ENCODE results near the gene DOCK4. TPM values are rescaled to one million over a fixed set of nuclear protein-coding genes. Genes with fewer than 3 reads are reported as not detected.

DOCK4 gene
- total and polyA plus RNA-seq, 10 of the 15 experiments (the other 5 are each of a cell fraction or from before 2014, with no cell fraction given): 0.03 to 0.73 (median 0.38) TPM

- TF ChIP-seq, protein P1, sequence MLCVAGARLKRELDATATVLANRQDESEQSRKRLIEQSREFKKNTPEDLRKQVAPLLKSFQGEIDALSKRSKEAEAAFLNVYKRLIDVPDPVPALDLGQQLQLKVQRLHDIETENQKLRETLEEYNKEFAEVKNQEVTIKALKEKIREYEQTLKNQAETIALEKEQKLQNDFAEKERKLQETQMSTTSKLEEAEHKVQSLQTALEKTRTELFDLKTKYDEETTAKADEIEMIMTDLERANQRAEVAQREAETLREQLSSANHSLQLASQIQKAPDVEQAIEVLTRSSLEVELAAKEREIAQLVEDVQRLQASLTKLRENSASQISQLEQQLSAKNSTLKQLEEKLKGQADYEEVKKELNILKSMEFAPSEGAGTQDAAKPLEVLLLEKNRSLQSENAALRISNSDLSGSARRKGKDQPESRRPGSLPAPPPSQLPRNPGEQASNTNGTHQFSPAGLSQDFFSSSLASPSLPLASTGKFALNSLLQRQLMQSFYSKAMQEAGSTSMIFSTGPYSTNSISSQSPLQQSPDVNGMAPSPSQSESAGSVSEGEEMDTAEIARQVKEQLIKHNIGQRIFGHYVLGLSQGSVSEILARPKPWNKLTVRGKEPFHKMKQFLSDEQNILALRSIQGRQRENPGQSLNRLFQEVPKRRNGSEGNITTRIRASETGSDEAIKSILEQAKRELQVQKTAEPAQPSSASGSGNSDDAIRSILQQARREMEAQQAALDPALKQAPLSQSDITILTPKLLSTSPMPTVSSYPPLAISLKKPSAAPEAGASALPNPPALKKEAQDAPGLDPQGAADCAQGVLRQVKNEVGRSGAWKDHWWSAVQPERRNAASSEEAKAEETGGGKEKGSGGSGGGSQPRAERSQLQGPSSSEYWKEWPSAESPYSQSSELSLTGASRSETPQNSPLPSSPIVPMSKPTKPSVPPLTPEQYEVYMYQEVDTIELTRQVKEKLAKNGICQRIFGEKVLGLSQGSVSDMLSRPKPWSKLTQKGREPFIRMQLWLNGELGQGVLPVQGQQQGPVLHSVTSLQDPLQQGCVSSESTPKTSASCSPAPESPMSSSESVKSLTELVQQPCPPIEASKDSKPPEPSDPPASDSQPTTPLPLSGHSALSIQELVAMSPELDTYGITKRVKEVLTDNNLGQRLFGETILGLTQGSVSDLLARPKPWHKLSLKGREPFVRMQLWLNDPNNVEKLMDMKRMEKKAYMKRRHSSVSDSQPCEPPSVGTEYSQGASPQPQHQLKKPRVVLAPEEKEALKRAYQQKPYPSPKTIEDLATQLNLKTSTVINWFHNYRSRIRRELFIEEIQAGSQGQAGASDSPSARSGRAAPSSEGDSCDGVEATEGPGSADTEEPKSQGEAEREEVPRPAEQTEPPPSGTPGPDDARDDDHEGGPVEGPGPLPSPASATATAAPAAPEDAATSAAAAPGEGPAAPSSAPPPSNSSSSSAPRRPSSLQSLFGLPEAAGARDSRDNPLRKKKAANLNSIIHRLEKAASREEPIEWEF (IDR thresholded peaks at IDR 0.05; ENCODE audit: insufficient replicate concordance, low read depth, low read length): no peak
Observed at GRCh38 chr7:112091768-112092167, 114.4 kb downstream of the DOCK4 start (continued).

- no peak for ATAC-seq
- no peaks in the 10 kb centered on the region for H3K36me3 ChIP-seq (ENCODE audit: control insufficient read depth in 2 of 2, insufficient read depth in 2 of 2, low read length in 1 of 2)
- intact Hi-C loops (cut with micrococcal nuclease; ENCODE audit: unreplicated experiment) (no loop called here), in situ Hi-C loops (cut with MboI) (no loop called here)
- H4K20me1 ChIP-seq (ENCODE audit: control insufficient read depth, insufficient read depth): no peaks in the 10 kb centered on the region
- FAIRE-seq: no peak
- ChIA-PET CTCF (no interaction called here), RAD21 (ENCODE audit: unreplicated experiment) (no interaction called here), SMC1A (ENCODE audit: uncharacterized antibody, unreplicated experiment) (interaction anchor here (1.2 to 1.4 kb wide), 2 partner anchors 10 to 32 kb away, joined by 3 to 8 read pairs; no protein-coding TSS in a partner anchor), POLR2A (no interaction called here)
- no peak for DNase-seq (ENCODE audit: low read depth, low spot score)
- H3K4me2 ChIP-seq (ENCODE audit: control insufficient read depth, insufficient read depth): no peak overlapping the region
- BruUV-seq (replicated peaks): no TSS peak
- H3K4me3 ChIP-seq: no peak overlapping the region
- no peaks in the 10 kb centered on the region for H3K9me3 ChIP-seq (replicated peaks; ENCODE audit: control insufficient read depth, insufficient read depth, low read length)
- no peak overlapping the region for H3K27ac ChIP-seq (ENCODE audit: control insufficient read depth, insufficient read depth)
- H3K9ac ChIP-seq (ENCODE audit: control insufficient read depth, insufficient read depth, low read length): no peak overlapping the region
- WGBS (ENCODE audit: insufficient coverage, insufficient replicate concordance, low lambda C conversion rate, missing lambda C conversion rate): 98% methylated on average over 2 of the region's 4 CpGs
- no peaks in the 10 kb centered on the region for H3K79me2 ChIP-seq (ENCODE audit: control insufficient read depth, insufficient read depth, low read length)
- no peaks in the 10 kb centered on the region for H3K27me3 ChIP-seq (replicated peaks in 1 of 2; ENCODE audit: control insufficient read depth in 2 of 2, insufficient read depth in 2 of 2, low read length in 1 of 2)
- H2AFZ ChIP-seq (ENCODE audit: control insufficient read depth, low read depth, low read length): no peak overlapping the region
- H3K4me1 ChIP-seq (ENCODE audit: control insufficient read depth, insufficient read depth, low read length): peaks cover 5% of the 10 kb centered on the region
- TF ChIP-seq KAT2A (conservative IDR thresholded peaks at IDR 0.05; ENCODE audit: control insufficient read depth, low read depth, low read length) (no peak), ATF7 (IDR thresholded peaks at IDR 0.05; ENCODE audit: low read depth) (no peak), ZBTB11 (CRISPR knock-in tag; IDR thresholded peaks at IDR 0.05) (no peak), MYB (IDR thresholded peaks at IDR 0.05; ENCODE audit: borderline replicate concordance, low read depth, low read length) (no peak), SMC3 (IDR thresholded peaks at IDR 0.05; ENCODE audit: borderline replicate concordance, low read length) (no peak), MTA3 (IDR thresholded peaks at IDR 0.05; ENCODE audit: borderline replicate concordance, low read length) (no peak), BMI1 (IDR thresholded peaks at IDR 0.05; ENCODE audit: borderline replicate concordance) (no peak)
- TF ChIP-seq, protein P2, sequence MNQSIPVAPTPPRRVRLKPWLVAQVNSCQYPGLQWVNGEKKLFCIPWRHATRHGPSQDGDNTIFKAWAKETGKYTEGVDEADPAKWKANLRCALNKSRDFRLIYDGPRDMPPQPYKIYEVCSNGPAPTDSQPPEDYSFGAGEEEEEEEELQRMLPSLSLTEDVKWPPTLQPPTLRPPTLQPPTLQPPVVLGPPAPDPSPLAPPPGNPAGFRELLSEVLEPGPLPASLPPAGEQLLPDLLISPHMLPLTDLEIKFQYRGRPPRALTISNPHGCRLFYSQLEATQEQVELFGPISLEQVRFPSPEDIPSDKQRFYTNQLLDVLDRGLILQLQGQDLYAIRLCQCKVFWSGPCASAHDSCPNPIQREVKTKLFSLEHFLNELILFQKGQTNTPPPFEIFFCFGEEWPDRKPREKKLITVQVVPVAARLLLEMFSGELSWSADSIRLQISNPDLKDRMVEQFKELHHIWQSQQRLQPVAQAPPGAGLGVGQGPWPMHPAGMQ (IDR thresholded peaks at IDR 0.05; ENCODE audit: borderline replicate concordance): no peak
- TF ChIP-seq, protein P3, sequence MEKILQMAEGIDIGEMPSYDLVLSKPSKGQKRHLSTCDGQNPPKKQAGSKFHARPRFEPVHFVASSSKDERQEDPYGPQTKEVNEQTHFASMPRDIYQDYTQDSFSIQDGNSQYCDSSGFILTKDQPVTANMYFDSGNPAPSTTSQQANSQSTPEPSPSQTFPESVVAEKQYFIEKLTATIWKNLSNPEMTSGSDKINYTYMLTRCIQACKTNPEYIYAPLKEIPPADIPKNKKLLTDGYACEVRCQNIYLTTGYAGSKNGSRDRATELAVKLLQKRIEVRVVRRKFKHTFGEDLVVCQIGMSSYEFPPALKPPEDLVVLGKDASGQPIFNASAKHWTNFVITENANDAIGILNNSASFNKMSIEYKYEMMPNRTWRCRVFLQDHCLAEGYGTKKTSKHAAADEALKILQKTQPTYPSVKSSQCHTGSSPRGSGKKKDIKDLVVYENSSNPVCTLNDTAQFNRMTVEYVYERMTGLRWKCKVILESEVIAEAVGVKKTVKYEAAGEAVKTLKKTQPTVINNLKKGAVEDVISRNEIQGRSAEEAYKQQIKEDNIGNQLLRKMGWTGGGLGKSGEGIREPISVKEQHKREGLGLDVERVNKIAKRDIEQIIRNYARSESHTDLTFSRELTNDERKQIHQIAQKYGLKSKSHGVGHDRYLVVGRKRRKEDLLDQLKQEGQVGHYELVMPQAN (conservative IDR thresholded peaks at IDR 0.05): no peak
Observed at GRCh38 chr7:112089551-112089950, 116.6 kb downstream of the DOCK4 start.
